HL-60 (cell line): ENCODE results near the gene RCAN1.

Source experiments
- CTCF ChIP-seq: IDR thresholded peaks from one replicate; pipeline ENCODE4 v1.5.1; 2011; ENCODE audit warnings: low read length, control low read depth, inconsistent platforms; ENCODE audit not compliant: insufficient read depth
- POLR2AphosphoS5 ChIP-seq: IDR thresholded peaks from 2 replicates; pipeline ENCODE4 v1.6.1; 2012; ENCODE audit warnings: low read depth

GRCh38 chr21:34574601-34575529 is 40.0 kb downstream of the RCAN1 start:
- TF ChIP-seq CTCF (no peak), POLR2AphosphoS5 (no peak)
